ENCODE measurements around the gene TCF7L2.

DNA sequence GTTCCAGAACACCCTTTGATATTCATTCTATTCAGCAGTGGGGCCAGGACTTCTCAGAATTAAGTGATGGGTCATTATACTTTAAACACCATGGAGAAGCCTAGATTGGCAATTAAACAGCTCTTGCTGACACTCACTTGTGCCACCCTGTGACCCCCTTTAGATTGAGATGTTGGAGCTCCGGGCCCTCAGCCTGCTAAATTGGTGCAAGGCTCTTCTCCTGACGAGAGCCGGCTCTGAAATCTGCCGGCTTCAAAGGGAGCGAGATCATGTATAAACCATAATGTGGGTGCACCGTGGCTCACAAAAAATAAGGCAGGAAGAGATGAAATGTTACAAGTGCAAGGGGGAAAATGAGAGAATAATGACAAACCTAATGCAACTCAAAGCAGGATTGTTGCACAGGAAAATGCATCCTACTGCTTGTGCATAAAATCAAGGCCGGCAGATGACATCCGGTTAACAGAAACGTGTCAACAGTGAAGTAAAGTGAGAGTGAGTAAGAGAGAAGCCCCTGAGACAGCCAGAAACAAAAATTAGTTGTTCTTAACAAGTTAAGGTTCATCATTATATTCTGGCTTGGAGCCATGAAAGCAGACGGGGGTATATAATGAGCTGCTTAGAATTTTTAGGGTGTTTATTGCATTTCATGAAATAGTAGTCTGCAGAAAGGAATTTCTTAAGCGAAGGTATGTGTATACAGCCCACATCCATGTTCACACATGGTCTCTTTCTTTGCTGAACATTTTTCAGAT lies 198.2 kb downstream of the TCF7L2 start:
- TF ChIP-seq, protein P1, sequence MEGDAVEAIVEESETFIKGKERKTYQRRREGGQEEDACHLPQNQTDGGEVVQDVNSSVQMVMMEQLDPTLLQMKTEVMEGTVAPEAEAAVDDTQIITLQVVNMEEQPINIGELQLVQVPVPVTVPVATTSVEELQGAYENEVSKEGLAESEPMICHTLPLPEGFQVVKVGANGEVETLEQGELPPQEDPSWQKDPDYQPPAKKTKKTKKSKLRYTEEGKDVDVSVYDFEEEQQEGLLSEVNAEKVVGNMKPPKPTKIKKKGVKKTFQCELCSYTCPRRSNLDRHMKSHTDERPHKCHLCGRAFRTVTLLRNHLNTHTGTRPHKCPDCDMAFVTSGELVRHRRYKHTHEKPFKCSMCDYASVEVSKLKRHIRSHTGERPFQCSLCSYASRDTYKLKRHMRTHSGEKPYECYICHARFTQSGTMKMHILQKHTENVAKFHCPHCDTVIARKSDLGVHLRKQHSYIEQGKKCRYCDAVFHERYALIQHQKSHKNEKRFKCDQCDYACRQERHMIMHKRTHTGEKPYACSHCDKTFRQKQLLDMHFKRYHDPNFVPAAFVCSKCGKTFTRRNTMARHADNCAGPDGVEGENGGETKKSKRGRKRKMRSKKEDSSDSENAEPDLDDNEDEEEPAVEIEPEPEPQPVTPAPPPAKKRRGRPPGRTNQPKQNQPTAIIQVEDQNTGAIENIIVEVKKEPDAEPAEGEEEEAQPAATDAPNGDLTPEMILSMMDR (IDR thresholded peaks at IDR 0.05; ENCODE audit: insufficient read depth, low read length), result no peak
- TF ChIP-seq POLR2AphosphoS5 (IDR thresholded peaks at IDR 0.05; ENCODE audit: low read depth) (no peak), GABPA (IDR thresholded peaks at IDR 0.05; ENCODE audit: low read depth) (no peak)
- TF ChIP-seq, protein P2, sequence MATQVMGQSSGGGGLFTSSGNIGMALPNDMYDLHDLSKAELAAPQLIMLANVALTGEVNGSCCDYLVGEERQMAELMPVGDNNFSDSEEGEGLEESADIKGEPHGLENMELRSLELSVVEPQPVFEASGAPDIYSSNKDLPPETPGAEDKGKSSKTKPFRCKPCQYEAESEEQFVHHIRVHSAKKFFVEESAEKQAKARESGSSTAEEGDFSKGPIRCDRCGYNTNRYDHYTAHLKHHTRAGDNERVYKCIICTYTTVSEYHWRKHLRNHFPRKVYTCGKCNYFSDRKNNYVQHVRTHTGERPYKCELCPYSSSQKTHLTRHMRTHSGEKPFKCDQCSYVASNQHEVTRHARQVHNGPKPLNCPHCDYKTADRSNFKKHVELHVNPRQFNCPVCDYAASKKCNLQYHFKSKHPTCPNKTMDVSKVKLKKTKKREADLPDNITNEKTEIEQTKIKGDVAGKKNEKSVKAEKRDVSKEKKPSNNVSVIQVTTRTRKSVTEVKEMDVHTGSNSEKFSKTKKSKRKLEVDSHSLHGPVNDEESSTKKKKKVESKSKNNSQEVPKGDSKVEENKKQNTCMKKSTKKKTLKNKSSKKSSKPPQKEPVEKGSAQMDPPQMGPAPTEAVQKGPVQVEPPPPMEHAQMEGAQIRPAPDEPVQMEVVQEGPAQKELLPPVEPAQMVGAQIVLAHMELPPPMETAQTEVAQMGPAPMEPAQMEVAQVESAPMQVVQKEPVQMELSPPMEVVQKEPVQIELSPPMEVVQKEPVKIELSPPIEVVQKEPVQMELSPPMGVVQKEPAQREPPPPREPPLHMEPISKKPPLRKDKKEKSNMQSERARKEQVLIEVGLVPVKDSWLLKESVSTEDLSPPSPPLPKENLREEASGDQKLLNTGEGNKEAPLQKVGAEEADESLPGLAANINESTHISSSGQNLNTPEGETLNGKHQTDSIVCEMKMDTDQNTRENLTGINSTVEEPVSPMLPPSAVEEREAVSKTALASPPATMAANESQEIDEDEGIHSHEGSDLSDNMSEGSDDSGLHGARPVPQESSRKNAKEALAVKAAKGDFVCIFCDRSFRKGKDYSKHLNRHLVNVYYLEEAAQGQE (IDR thresholded peaks at IDR 0.05; ENCODE audit: insufficient replicate concordance, low read depth), result no peak
